Fibroblast of peridontal ligament (primary cell): ENCODE data around the gene MEF2D.

Source experiments
- DNase-seq: peaks from one replicate; pipeline ENCODE4 v3.0.0-alpha.2; 2010; ENCODE audit errors: extremely low read depth

MEF2D gene

GRCh38 chr1:156427957-156428356 lies 72.6 kb downstream of the MEF2D start:
- DNase-seq = no peak

GRCh38 chr1:156425943-156426342 lies 74.6 kb downstream of the MEF2D start:
- no peak for DNase-seq

DNA sequence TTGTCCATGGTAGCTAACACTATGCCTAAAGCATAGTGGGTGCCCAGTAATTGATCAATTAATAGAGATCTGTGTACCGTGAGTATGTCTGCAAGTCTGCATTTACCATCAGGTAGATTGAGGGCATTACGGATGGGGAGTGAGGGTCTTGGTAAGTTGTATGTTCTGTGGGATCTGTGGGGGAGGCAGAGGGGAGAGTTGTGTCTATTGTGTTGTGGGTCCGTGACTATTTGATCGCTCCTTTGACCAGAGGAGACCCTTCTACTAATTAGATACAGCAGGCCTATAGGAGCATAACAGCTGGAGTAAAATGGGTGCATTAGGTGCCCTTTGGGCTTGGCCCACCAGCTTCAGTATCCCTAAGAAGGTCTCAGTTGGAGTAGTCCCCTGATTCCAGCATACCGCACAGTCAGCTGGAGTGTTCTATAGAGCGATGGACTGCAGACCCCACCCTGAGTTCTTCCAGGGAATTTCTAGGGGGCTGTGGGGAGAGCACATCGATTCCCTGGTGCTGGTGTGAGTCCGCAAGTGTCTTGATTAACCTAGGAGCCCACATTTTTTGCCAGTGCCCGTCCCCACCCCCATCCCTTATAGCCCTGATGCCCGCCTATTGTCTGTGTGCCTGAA lies 75.7 kb downstream of the MEF2D start:
- no peak for DNase-seq

DNA sequence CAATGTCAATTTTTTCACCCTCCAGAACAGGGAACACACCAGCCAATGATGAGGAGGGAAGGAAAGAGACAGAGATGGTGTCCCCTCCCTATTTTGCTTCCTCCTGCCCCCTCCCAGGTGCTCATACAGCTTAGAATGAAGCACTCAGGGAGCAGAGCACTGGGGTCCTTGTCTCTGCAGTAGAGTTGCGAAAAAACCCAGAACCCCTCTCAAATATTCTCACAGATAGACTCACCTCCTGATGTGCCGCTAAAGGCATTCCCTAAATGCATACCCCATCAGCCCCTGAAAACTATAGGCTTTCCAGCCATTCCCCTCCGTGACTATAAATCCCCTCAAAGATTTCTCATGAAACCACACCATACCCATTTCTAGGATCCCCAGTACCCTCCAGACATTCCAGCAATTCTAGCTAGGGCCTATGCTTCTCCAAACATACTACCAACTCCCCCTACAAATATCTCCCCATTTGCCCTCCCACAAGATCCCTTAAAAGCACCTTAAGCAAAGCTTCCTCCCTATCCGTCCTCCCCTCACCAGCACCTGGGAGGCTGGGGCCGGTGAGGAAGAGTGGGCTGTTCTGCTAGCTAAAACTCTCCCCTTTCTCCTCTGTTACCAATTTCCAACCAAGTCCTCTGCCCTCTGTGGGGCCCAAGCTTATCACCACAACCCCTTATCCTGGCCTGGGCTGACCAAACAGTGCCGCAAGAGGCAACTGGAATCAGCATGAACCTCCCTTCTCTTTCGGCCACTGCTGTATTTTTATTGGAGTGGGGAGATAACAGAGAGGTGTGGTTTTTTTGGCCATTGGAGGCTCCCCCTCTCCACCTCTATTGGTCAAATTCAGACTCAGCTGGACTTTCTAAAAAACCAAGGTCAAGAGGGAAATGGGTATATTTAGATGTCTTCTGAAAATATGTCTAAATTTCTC lies 76.9 kb downstream of the MEF2D start:
- no peak for DNase-seq

DNA sequence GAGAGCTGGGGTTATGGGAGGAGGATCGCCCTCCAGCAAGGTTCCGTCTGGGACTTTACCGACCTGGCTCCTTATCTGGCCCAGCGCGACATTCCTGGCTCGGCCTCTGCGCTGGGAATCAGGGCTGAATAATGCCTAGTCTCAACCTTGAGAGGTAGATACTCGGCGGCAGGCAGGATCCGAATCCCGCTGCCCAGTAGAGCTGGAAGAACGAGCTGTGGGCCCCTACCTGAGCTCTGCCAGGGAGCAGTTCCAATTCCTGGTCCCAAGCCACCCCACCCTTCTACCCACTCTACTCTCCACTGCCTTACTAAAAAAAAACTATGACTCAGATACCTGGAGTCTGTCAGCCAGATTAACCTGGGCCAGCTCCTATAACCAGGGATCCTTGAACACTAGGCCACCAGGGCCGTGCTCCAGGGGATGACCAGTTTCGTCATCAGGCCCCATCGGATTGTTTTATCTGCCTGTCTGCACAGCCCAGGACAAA lies 77.9 kb downstream of the MEF2D start:
- DNase-seq = no peak

DNA sequence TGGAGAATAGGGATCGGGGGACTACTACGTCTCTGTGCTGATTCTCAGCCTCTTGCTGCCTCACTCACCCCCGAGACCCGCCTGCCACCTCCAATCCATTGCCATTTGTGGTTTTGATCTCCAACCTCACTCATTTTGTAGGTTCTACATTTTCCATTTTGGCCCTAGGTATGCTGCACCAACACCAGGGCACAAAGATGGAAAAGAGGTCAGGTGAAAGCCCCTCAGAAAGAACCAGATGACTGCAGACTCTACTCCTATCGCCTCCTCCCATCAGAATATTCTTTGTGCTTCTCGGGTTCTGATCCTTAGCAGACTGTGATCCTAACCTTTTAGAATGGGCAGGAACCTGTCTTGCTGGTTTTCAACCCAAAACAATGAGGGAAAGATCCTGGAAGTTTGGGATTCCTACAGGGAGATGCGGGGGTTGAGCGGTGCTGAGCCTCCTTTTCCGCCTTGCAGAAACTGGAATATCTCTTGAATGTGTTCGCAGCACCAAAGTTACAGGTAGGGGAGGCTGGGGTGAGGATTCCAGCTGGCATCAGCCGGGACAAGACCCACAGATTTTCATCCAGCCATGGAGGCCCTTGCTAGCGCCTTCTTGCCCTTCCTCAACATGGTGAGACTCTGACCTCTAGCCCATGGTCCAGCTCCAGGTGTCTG lies 78.5 kb downstream of the MEF2D start:
- no peak for DNase-seq

GRCh38 chr1:156421062-156421938 lies 79.3 kb downstream of the MEF2D start:
- peak; percentile 23 for DNase-seq

- DNase-seq = no peak
Measured at GRCh38 chr1:156420205-156421061, 80.1 kb downstream of the MEF2D start.

DNA sequence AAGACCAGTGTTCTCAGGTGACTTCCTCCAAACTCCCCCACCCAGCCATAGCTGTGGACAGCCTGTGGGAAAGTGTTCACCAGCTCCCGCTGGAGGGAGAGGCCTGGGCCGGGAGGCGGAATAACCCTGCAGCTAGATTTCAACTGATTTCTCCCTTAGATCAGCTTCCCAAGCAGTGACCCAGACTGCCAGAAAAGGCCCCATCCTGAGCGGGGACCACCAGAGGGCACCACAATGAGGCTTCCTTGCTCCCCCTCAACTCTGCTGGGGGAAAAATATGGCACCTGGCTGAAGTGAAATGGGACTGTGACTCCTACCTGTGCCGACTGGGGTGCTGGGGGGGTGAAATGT lies 80.7 kb downstream of the MEF2D start:
- DNase-seq = no peak

DNA sequence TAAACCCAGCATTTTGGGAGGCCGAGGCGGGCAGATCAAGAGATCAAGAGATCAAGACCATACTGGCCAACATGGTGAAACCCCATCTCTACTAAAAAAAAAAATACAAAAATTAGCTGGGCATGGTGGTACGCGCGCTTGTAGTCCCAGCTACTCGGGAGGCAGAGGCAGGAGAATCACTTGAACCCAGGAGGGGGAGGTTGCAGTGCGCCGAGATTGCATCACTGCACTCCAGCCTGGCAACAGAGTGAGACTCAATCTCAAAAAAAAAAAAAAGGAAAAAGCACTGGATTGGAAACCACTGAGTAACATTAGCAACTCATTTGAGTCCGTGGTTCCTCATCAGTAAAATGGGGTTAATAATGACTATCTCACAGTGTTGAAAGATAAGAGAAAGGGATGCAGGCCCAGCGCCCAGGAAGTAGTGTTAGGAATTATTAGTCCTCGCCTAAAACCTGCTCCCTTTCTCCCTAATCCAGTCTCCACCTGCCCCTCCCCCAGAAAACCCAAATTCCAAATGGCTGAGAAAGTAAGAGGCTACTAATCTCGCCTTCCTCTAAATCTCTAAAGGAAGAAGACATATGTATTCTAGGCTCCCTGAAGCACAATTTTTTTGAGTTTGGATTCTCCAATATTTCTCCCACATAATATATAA lies 82.0 kb downstream of the MEF2D start:
- no peak for DNase-seq

DNA sequence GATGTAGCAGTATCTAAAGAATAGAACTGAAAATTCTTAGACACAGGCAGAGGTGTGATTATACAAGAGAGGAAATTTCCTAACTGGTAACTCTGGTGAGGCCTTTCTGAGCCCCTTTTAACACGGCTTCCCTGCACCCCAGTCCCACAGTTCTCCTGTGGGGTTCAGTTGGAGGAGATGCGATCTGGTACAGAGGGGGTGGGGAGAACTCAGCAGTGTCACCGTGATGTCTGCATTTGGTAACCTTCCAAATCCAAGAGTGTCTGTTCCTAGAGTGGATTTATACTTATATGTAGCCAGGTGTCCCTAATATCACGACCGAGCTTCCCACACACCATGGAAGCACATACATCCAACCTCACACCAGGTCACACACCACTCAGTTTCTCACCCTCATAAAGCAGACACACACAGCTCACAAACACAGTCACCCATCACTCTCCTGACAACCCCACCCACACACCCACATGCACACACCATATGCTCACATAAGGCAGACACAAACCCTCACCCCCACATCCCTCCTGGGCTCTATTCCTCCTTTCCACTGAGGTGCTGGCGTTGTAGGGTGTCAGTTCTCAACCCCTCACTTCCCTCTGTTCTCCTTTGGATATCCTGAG lies 83.1 kb downstream of the MEF2D start:
- DNase-seq = no peak

- no peak for DNase-seq
Measured at GRCh38 chr1:156416993-156417392, 83.6 kb downstream of the MEF2D start.

DNA sequence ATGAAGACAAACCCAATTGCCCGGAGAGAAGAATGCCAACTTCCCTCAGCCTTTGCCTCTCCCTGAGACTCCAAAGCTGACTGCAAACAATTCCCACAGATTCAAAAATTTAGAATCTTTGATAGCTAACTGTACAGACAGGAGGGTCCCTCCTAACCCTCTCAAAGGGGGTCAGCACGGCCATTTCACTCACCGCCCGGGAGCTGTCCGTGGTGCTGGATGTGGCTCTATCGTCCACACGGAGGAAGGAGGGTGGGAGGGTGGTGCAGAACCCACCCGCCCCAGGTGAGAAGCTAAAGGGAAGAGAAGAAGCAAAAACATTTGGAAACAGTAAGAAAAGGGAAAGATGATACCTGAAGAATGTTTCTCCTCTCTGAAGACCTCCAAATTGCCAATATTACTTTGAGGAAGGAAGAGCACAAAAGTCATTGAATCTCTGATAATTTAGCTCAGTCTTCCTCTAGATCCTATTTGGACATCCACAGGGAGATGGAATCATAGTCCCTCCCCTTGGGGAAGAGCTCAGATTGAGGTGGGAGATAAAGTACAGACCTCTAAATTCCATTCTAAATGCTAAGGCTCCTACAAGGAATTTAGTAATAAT lies 86.0 kb downstream of the MEF2D start:
- no peak for DNase-seq
